ENCODE measurements around the gene ALDH3A2.
"Not testable (repeated sequence)": the region's sequence is repeated elsewhere in the genome, so short reads cannot be mapped to it uniquely, and the experiment has no call there.

ALDH3A2 gene

DNA sequence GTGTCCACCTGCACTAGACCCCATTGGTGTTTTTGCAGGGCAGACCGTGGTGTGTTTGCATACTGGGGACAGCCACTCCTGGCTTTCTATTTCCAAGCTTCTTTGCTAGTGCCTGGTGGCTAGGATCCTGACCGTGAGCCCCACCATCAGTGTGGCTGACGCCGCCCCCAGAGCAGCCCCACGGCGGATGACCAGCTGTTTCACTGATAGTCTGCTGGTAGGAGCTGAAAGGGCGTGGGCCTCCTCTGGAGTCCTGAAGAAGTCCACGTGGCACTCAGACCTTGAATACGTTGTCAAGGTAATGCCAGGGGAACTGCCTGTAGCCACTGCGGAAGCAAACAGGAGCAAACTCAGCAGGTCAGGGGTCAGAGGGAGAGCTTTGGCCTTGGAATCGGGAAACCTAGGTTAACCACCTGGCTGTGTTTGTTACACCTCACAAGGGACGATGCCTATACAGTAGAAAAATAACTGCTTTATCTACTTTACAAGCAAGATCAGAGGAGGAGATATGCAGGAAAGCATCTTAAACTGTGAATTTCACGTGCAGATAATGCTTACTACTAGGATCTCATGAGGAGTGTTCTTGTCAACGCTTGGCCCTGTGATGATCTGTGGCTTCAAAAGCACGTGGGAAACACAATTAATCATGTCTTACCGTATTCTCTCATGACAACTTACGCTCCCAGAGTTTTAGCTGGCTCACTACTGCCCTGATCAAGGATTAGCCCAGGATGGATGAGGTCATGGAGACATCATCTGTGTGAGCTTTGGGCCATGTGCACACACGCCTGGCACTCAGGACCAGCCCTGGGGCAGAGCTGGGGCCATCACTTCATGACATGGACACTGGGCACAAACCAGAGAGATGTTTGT is 30.3 kb downstream of the ALDH3A2 start:
- no peak for DNase-seq (ENCODE audit: low read depth)

DNA sequence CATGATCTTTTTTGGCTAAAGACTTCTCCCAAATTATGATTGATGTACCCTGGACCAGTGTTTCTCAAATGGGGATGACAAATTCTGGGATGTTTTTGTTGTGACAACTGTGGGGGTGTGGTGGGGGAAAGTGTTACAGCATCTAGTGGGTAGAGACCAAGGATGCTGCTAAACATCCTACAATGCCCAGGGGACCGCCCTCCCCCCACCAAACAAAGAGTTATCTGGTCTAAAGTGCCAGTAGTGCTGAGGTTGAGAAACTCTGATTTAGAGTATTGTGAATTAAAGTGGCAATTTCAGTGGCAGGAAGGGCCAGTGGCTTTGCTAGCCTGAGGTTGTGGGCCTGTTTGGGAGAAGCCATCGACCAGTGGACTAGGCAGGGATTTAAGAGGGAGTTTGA is 34.6 kb downstream of the ALDH3A2 start:
- no peak for DNase-seq (ENCODE audit: low read depth)

- not testable (repeated sequence) for DNase-seq (ENCODE audit: low read depth)
Measured at GRCh38 chr17:19684909-19685580, 36.5 kb downstream of the ALDH3A2 start.

- DNase-seq (ENCODE audit: low read depth), result no peak
Measured at GRCh38 chr17:19686400-19687090, 38.0 kb downstream of the ALDH3A2 start.

DNA sequence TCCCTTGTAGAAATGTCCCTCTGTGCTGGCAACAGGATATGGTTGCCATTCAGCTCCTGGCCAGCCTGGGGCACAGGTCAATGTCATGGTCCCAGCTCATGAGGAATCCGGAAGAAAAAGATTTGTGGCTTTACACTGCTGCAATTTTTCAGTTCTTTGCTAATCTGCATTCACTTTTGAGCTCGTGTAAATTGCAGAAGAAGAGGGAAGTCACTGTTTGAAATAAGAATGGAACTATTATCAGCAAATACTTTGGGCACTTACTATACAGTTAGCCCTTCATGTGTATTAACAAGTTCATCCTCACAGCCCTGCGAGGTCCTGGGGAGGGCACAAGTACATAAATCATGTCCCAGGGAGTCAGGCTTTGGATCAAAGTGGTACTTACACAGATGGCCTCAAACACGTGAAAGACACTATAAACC is 53.7 kb downstream of the ALDH3A2 start:
- DNase-seq (ENCODE audit: low read depth), result no peak

DNA sequence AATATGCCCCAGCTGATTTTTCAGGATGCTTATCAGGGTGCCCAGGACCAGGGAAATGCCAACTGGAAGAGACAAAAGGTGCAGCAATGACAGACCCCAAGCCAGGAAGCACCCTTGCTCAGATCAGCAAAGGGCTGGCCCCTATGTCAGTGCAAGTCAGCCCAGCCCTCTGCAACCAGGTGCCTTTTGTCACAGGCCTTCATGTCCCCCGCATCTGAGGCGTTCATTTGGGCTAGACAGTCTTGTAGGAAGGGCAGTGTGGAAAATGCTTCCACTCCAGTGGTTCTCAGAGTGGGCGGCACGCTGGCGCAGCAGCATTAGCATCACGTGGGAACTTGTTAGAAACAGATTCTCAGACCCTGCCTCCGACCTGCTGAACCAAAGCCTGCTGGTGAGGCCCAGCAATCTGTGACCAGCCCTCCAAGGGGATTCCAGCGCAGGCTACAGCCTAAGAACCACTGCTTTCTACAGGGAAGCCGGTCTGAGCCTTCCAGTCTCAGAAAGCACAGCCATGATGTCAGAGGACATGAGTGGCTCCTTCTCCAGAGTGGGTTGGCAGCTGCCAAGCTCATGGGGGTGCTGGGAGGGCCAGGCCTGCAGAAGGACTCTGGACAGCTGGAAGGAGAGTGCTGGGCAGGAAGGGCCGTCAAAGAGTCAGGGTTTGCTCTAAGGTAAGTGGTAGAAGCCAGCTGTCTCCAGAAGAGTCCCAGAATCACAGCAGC is 54.7 kb downstream of the ALDH3A2 start:
- no peak for DNase-seq (ENCODE audit: low read depth)

DNA sequence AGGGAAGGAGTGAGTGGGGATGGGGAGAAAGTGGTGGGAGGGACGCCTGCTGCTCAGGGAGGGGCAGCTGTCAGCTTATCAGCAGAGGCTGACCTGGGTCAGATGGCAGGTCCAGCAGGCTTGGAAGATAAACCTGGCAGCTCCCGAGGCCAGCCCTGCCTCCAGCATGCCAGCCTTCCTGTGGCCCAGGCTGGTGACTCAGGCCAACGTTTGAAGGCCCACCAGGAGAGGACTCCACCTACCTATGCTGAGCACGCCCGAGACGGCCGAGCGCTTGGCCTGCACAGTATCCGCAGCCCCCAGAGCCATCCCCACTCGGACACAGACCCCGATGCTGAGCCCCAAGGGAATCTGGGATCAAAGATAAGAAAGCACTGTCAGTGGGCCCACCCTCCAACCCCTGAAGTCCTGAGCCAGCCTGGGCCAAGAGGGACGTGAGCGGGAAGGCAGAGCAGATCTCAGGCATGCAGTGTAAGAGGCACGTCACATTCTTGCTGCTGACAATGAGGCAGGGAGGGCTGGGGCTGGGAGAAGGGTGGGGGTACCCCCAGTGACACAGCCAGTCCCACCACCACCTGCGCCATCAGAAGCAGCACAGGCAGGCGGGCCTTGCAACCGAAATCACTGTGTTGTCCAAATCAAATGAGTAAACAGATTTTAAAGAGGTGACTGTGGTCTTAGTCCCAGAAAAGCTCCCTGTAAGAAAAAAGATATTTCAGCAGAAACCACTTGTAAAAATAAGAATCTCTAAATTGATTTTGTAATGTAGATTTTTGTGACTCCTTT is 55.5 kb downstream of the ALDH3A2 start:
- no peak for DNase-seq (ENCODE audit: low read depth)

DNA sequence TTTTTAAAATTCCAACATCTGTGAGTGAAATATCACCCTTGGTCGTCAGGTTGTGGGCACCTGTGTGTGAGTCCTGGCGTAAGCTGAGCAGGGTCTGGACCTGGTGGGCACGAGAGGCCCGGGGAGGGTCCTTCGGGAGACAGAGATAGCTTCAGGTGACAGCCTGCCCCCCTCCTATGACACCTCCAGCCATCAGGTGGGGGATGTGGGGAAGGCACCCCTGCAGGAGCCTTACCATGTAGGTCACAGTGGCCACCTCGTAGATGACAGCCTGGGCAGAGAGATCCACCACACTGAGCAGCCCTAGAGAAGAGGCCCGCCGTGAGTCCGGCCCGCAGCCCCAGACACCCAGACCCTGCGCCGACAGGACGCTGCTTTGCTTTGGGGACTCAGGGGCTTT is 56.6 kb downstream of the ALDH3A2 start:
- DNase-seq (ENCODE audit: low read depth), result no peak

GRCh38 chr17:19705771-19706770 is 57.5 kb downstream of the ALDH3A2 start:
- no peak for DNase-seq (ENCODE audit: low read depth)

DNA sequence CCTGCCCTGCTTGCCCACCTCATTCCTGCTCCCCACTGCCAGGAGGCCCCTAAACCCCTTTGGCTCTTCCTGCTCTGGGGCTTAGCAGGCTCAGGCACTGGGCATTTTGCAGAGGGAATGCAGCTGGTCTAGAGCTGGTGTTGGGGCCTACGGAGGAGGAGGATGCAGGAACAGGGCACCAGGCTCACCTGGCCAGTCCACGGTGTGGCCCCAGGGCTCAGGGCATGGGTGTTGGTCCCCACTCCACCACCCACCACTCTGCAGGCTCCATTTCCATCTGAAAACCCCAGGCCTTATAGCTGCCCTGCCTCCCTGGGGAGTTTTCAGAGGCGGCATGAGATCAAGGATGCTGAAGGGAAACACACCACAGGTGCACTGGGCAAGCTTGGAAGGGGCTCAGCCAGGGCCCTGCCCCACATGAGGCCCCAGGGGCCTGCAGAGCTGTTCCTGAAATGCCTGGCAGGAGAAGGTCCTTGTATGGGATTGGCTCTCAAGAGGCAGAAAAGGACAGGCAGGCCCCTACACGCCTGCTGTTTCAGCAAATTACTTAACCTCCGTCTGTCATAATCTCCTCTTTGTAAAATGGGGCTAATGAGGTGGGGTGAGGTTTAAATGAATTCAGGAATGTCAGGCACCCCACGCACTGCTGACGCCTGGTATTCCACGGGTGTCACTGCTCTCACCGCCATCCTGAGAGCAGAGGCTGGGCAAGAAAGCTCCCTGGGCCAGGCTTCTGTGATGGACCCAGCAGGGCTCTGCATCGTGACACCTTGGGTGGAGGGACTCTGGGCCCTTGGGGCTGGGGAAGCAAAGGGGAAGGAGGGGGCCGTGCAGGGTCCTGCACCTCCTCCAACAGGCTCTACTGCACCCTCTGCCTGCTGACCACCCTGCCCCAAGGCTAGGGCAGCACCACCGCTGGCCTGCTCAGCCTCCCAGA is 58.5 kb downstream of the ALDH3A2 start:
- DNase-seq (ENCODE audit: low read depth), result no peak

DNA sequence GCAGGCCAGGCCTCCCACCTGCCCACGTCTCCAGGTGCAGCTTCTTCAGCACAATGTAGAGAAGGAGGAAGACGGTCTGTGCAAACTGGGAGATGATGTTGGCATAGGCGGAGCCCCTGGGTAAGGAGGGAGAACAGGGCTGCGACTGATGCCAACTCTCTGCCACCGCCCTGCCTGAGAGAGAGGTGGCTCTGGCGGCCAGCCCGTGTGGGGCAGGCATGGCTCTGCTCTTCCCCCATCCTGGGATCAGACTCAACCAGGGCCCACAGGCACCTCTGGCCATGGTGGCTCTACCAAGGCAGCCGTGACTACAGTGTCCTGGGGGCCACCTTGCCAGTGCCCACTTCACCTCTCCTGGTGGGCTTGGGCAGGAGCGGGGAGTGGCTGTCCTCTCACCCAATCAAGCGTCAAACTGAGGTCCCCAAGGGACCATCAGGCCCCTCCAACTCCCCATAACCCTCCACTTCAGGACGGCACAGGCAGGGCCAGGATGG is 59.2 kb downstream of the ALDH3A2 start:
- DNase-seq (ENCODE audit: low read depth), result no peak

GRCh38 chr17:19708431-19709175 is 60.1 kb downstream of the ALDH3A2 start:
- DNase-seq (ENCODE audit: low read depth), result no peak

GRCh38 chr17:19709841-19710240 is 61.3 kb downstream of the ALDH3A2 start:
- no peak for DNase-seq (ENCODE audit: low read depth)

DNA sequence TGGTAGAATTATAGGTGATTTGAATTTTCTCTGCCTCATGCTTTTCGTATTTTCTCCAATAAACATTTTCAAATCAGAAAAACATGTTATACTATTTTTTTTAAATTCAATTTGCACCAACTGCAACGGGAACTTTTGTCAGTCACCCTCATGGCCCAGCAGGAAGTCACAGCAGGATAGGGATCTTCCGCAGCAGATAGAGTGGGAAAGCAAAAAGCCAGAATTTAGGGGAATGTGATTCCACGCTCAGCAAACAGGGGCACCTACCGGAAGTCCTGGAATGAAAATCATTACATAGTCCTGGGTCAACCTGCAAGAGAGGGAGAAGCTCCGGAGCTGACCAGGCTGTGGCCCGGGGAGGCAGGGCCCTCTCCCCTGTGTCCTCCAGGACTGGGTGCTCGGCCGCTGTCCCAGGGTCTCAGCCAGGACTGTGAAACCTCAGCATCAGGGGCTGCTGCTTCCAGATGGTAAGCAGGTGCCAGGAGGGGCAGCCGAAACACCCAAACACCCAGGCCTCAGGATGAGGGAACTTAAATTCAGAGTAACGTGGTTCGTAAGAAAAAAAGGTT is 64.0 kb downstream of the ALDH3A2 start:
- no peak for DNase-seq (ENCODE audit: low read depth)

- DNase-seq (ENCODE audit: low read depth), result no peak
Measured at GRCh38 chr17:19713462-19713861, 64.9 kb downstream of the ALDH3A2 start.

- no peak for DNase-seq (ENCODE audit: low read depth)
Measured at GRCh38 chr17:19713901-19714361, 65.4 kb downstream of the ALDH3A2 start.
